PC-3 (cell line): ENCODE measurements around the gene ARHGEF28. TPM values are rescaled to one million over a fixed set of nuclear protein-coding genes. Genes with fewer than 3 reads are reported as not detected.

Experiments
- ATAC-seq: fragments of 200-7000 bp; cut with Tn5 transposase; 2 replicates; pipeline ENCODE4 v1.9.1; 2020; ENCODE audit warnings: mild to moderate bottlenecking, moderate library complexity
- BruUV-seq: library from RNA; stranded (reverse); fragments of 400-500 nt; replicated peaks from 2 replicates; lab custom pipeline; 2021; lab: Mats Ljungman, UMichigan
- CTCF ChIA-PET: fragments of 300-600 bp; sonication (Branson Sonifier 250); formaldehyde crosslinking; loops from one replicate; lab custom pipeline; 2022; ENCODE audit warnings: antibody characterized with exemption; lab: Charles Lee
- POLR2A ChIA-PET: fragments of 300-600 bp; sonication (Branson Sonifier 250); formaldehyde crosslinking; loops from one replicate; lab custom pipeline; 2022; ENCODE audit warnings: antibody characterized with exemption; ENCODE audit not compliant: unreplicated experiment; lab: Charles Lee
- DNase-seq: peaks from one replicate; pipeline ENCODE4 v3.0.0-alpha.2; 2015
- H2AFZ ChIP-seq: fragments of 300-600 bp; sonication (generic); 2 replicates; pipeline ENCODE4 v1.6.0; 2016; ENCODE audit warnings: antibody characterized with exemption, low read length
- H3F3A ChIP-seq: fragments of 300-600 bp; sonication (generic); one replicate; pipeline ENCODE4 v1.6.0; 2017; ENCODE audit warnings: antibody characterized with exemption, low read length, control low read depth, mild to moderate bottlenecking; ENCODE audit not compliant: unreplicated experiment
- H3K27ac ChIP-seq: fragments of 300-600 bp; sonication (generic); 2 replicates; pipeline ENCODE4 v1.5.1; 2016; ENCODE audit warnings: mild to moderate bottlenecking, low read length
- H3K27me3 ChIP-seq: fragments of 300-600 bp; sonication (generic); 2 replicates; pipeline ENCODE4 v1.6.1; 2016; ENCODE audit warnings: low read length, mixed read lengths
- H3K36me3 ChIP-seq: fragments of 300-600 bp; sonication (generic); 2 replicates; pipeline ENCODE4 v1.6.1; 2016; ENCODE audit warnings: low read depth, mixed run types, low read length, mixed read lengths
- H3K4me1 ChIP-seq: fragments of 300-600 bp; sonication (generic); 2 replicates; pipeline ENCODE4 v1.5.1; 2016; ENCODE audit warnings: low read length; ENCODE audit not compliant: insufficient read depth
- H3K4me2 ChIP-seq: fragments of 300-600 bp; sonication (generic); 2 replicates; pipeline ENCODE4 v1.6.0; 2016; ENCODE audit warnings: low read length
- H3K4me3 ChIP-seq: fragments of 300-600 bp; sonication (generic); 2 replicates; pipeline ENCODE4 v1.5.1; 2016; ENCODE audit warnings: mild to moderate bottlenecking, low read length, mixed read lengths
- H3K79me2 ChIP-seq: fragments of 300-600 bp; sonication (generic); 2 replicates; pipeline ENCODE4 v1.6.1; 2017; ENCODE audit warnings: low read length, mixed read lengths
- H3K9ac ChIP-seq: fragments of 300-600 bp; sonication (generic); 2 replicates; pipeline ENCODE4 v1.6.0; 2016; ENCODE audit warnings: mild to moderate bottlenecking, low read length
- H3K9me2 ChIP-seq: fragments of 300-600 bp; sonication (generic); replicated peaks from 2 replicates; pipeline ENCODE4 v1.6.1; 2016; ENCODE audit warnings: mixed run types, low read length, mixed read lengths
- H3K9me3 ChIP-seq: fragments of 300-600 bp; sonication (generic); 2 replicates; pipeline ENCODE4 v1.6.1; 2016; ENCODE audit warnings: low read length, mixed read lengths
- H4K20me1 ChIP-seq: fragments of 300-600 bp; sonication (generic); 2 replicates; pipeline ENCODE4 v1.6.1; 2016; ENCODE audit warnings: low read length, mixed read lengths
- CTCF ChIP-seq: fragments of 300-600 bp; sonication (generic); conservative IDR thresholded peaks from 2 replicates; pipeline ENCODE4 v1.5.1; 2017; ENCODE audit warnings: antibody characterized with exemption, low read depth, mild to moderate bottlenecking, low read length
- EZH2 ChIP-seq: fragments of 300-600 bp; sonication (generic); IDR thresholded peaks from one replicate; pipeline ENCODE4 v1.6.1; 2017; ENCODE audit warnings: antibody characterized with exemption, mild to moderate bottlenecking, low read length; ENCODE audit not compliant: unreplicated experiment
- EZH2phosphoT487 ChIP-seq: fragments of 300-600 bp; sonication (generic); IDR thresholded peaks from 2 replicates; pipeline ENCODE4 v1.6.1; 2018; ENCODE audit warnings: mild to moderate bottlenecking, antibody characterized with exemption, low read length, borderline replicate concordance
- intact Hi-C: fragments of 100-400 bp; cut with micrococcal nuclease; formaldehyde crosslinking; loops from 2 replicates; pipeline ENCODE4 v1.9.0; 2023
- total RNA-seq: library from RNA; depleted of rRNA; stranded (reverse); fragments of >200 nt; gene quantifications from 2 replicates; pipeline ENCODE4 v1.2.3, GENCODE V29; 2014

The ARHGEF28 gene
- total RNA-seq, 1 experiment from 2014 or later, result 24.2 TPM

- no TSS peak for BruUV-seq
- Histone ChIP-seq H3K36me3 (peaks cover 3% of the 10 kb centered on the region; the same call in 1 of the 2 replicates), H3K9ac (no peak overlapping the region)
These were observed 165.4 kb downstream of the ARHGEF28 start for GRCh38 chr5:73791389-73791788.

DNA sequence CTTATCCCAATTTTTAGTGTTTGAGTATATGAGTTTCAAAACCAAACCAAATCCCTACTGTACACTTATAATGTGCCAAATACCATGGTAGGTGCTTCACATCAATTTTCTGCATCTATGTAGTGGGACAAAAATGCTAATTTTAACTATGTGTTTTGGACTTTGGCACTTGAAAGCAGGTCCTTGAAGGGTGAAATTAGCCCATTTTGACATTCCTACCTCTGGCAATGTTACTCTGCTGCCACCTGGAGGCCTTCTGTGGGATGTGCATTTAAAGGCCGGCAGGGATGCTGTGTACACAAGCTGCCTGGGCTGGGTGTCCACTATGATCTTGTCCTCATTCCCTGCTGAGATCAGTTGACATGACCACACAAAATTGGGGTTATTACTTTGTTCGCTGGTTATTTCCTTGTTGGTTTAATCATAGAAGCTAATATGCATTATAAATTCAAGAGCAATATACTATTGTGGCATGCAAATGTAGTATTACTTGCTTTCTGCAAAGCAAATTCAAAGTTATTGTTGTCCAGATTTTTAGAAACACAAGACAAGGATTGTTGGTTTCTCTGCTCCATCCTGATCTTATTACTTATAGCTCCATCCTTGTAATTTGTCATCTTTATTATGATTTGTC is 166.8 kb downstream of the ARHGEF28 start:
- peaks cover 3% of the 10 kb centered on the region; the same call in 1 of the 2 replicates for H3K36me3 ChIP-seq

More at GRCh38 chr5:73791389-73791788, 165.4 kb downstream of the ARHGEF28 start:
- intact Hi-C loops, result loop anchor here (5.0 kb wide), 2 partner anchors 99 to 184 kb away; no protein-coding TSS in a partner anchor
- Histone ChIP-seq H3K4me1 (peaks cover 33% of the 10 kb centered on the region), H2AFZ (no peak overlapping the region), H3K4me3 (no peak overlapping the region), H3F3A (no peaks in the 10 kb centered on the region), H3K79me2 (no peaks in the 10 kb centered on the region), H3K9me2 (no peaks in the 10 kb centered on the region), H3K27ac (no peak overlapping the region), H3K4me2 (no peak overlapping the region), H4K20me1 (no peaks in the 10 kb centered on the region), H3K9me3 (no peaks in the 10 kb centered on the region), H3K27me3 (no peaks in the 10 kb centered on the region)
- DNase-seq (no peak), ATAC-seq (no peak)
- CTCF ChIA-PET, result no interaction called here
- POLR2A ChIA-PET, result no interaction called here
- TF ChIP-seq CTCF (no peak), EZH2 (no peak), EZH2phosphoT487 (no peak)

More for the DNA sequence above, 166.8 kb downstream of the ARHGEF28 start:
- ChIA-PET POLR2A (interaction anchor here (0.6 kb wide), 1 partner anchor 512 kb away, joined by 3 read pairs; no protein-coding TSS in a partner anchor), CTCF (interaction anchor here (0.6 to 1.0 kb wide), 4 partner anchors 30 to 239 kb away, joined by 3 to 5 read pairs (median 4); no protein-coding TSS in a partner anchor)
- Histone ChIP-seq H3K27me3 (no peaks in the 10 kb centered on the region), H3K27ac (no peak overlapping the region), H3F3A (no peaks in the 10 kb centered on the region), H3K9ac (no peak overlapping the region), H2AFZ (no peak overlapping the region), H3K4me3 (no peak overlapping the region), H3K9me3 (no peaks in the 10 kb centered on the region), H3K4me1 (peaks cover 46% of the 10 kb centered on the region), H3K9me2 (no peaks in the 10 kb centered on the region), H3K4me2 (no peak overlapping the region), H3K79me2 (no peaks in the 10 kb centered on the region), H4K20me1 (no peaks in the 10 kb centered on the region)
- no TSS peak for BruUV-seq
- ATAC-seq (peak; percentile 57), DNase-seq (peak; percentile 83)
- intact Hi-C loops, result loop anchor here (1.0 to 5.0 kb wide), 3 partner anchors 101 to 202 kb away; no protein-coding TSS in a partner anchor
- TF ChIP-seq CTCF (peak; percentile 85), EZH2phosphoT487 (no peak)
